HL-60/S4 (cell line): Measurements from ENCODE around the gene PLEKHA6.

ENCODE experiments used
- in situ Hi-C: fragments of 300-500 bp; cut with MboI; formaldehyde crosslinking; loops from 2 replicates; pipeline ENCODE4 v1.14.3; 2022; ENCODE audit warnings: low sequenced_read_pairs

Gene PLEKHA6

DNA sequence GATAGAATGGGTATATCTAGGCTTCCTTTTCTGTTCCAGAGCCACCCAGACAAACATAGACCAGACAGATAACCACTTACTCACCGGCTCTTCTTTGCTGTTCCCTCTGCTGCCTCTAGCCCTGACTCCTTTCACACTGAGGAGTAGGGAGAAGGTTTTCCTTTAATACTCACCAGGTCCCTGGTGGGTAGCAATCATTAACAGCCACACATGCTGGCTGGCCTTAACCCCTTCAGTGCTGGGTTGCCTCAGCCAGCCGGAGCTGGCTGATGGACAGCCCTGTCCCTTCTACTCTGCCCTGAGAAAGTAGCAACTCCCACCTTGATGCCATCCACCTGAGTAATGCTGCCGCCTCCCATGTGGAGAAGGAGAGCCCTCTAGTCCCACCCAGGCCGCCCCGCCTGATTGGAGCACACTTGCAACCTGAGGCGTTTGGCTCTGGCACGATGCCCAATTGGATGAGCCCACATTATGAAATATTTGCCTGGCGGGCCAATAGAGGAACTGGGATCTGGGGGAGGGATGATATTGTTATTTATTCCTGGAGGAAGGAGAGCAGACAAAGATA, 71.6 kb downstream of the PLEKHA6 start:
- in situ Hi-C loops: no loop called here

DNA sequence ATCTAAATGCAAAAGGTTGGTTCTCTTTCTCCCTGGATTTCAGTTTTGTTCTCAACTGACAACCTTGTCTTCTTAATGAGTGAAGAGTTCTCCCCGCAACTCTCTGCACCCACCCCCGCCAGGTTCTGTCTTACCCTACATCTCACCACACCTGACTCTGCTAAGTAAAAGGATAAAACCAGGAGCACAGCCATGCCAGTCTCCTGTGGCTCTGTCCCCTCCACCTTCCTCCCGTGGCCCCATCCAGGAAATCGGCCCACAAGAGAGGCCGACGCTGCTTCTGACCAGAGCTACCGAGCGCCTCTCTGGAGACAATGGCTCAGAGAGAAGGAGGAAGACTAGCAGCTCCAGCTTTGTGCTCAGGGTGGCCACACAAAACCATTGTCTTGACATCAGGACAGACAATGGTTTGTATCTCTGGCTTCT, 72.2 kb downstream of the PLEKHA6 start:
- in situ Hi-C loops: no loop called here

DNA sequence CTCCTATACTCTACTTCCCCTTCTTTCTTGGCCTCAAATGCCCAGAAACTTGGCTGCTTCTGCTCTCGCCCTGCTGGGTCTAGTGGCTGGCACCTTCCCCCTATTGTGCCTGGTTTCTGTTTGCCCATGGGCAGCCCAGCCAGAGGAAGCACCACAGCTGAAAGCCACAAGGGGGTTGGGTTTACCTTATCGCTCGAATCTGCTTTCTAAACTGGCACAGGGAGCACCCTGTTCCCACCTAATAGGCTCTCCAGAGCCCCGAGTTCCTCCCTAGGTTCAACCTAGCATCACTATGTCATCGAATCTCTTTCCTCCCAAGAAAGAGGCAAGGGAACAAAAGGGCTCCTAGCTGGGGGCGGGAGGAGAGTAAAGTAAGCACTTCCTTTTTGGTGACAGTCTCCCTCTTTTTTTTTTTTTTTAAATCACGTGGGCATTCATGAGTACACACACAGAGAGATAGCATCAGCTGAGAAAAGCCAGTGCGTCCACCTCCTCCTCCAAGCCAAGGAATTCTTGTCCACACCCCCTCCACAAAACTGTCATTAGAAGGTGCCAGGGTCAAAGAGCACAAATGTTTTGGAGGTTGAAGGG, 72.8 kb downstream of the PLEKHA6 start:
- in situ Hi-C loops: no loop called here

DNA sequence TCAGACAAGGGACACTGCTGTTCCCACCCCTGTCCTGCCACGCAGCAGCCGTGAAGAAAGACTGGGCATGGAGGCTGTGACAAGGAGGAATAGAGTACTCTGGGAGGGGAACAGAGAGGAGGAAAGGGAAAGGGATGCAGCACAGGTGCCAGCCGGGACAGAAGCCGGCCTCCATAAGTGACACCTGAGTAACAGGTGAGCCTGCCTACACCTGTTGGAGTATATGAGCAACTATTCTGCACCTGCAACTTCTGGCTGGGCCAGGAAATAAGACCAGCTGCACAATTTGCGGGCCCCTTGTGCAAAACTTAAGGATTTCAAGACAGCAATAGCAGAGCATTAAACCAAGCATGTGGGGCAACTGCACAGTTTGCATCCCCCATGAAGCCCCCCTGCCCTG, 73.4 kb downstream of the PLEKHA6 start:
- in situ Hi-C loops: no loop called here

DNA sequence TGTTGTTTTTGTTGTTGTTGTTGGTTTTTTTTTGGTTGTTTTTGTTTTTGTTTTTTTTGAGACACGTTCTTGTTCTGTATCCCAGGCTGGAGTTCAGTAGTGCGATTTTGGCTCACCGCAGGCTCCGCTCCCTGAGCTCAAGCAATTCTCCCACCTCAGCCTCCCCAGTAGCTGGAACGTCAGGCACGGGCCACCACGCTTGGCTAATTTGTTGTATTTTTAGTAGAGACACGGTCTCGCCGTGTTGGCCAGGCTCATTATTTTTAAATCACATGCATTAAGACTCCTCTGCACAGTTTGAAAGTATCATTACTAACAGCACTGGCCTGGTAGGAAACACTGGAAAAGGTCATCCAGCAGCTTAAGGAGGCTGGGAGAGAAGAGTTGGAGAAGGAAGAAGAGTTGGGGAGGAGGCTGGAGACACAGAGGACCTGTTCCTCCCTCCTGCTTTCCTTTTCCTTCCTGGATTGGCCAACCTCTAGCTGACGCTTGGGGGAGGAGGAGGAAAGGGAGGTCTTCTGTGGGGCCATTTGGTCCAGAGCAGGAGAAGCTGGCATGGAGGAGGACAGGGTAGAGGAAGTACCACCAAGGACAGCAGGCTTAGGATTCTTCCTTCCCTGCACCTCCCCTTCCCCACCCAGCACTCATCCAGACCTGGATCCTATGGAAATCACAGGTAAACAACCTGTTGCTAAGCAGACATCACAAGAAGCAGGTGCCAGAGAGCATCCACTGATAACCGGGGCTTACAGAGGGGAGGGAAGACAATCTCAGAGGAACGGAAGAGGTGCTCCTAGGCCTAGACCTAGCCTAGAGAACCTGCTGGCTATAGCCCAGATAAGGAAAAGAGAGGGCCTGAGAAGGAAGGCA, 74.1 kb downstream of the PLEKHA6 start:
- in situ Hi-C loops: no loop called here

DNA sequence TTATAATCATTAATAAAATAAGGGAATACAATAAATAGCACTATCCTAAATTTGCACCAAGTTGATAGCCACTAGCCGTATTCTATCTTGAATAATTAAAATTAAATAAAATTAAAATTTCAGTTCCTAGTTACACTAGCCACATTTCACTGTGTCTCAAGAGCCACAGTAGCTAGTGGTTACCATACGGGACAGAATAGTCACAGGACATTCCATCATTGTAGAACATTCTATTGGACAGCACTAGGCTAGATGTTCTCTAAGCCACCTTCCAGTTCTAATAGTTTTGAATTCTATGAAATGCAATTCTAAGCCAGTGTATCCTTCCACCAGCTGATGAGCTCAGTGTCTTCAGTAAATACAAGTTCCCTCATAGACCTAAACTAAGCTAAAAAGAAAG, 74.8 kb downstream of the PLEKHA6 start:
- in situ Hi-C loops: loop anchor here (5.0 kb wide), 1 partner anchor 1278 kb away; the partner anchor contains the start of gene TMEM183A

DNA sequence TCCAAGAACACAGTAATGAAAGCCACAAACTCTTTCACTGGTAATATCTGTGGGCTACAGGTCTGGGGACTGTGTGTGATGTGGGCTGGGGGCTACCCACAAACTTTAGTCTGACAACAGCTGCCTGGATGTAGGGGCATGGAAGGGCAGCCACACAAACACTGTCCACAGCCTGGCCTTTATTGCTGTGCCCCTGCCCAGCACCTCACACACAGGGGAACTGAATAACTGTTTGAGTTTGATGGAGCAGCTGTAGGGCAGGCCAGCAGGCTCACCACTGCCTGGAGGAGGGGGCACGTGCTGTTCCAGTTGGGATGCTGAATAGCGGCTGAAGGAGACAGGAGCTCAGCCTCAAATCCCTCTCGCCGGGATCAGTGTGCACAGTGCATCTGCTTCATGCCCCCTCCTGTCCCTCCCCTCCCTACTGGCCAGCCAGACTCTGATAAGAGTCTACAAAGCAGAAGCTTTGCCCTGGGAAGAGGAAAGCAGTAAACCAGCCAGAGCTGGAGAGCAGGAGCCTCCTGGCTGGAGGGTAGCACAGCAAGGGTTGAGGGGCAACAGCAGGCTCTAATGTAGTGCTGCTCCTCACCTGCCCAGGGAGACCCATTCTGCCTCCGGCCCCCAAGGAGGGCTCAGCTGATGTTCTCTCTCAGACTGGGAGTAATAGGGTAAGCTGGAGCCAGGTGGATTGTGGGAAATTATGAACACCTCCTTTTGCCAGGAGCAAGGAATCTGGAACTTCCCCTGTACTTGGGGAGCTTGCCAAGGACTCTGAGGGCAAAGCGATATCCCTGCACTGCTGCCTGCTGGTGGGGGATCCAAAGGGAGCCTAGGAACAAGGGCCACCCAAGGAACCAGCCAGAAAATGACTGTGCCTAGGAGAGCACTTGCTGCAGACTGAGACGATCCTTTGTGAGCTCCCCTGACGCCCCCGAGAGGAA, 75.7 kb downstream of the PLEKHA6 start:
- in situ Hi-C loops: loop anchor here (5.0 kb wide), 1 partner anchor 1277 kb away; the partner anchor contains the start of gene TMEM183A

DNA sequence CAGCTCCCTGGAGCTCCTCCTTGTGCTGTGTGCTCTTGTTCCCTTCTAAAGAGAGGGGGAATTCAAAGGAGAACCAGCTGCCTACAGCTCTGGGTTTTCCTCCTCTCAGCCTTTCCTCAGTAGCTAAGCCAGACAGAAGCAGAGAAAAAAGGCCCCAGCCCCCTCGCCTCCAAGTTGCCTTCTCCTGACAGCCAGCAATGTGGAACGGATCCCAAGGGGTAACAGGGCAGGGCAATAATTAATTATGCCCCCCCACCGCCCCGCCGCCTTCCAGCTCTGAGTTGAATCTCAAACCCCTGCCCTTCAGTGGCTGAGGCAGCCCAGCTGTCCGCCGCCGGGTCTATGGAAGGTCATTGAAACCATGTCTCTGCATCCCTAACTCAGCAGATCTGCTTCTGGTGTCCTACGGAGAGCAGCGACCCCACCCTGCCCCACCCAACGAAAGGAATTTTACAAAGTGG, 76.9 kb downstream of the PLEKHA6 start:
- in situ Hi-C loops: loop anchor here (5.0 kb wide), 1 partner anchor 1275 kb away; the partner anchor contains the start of gene TMEM183A

DNA sequence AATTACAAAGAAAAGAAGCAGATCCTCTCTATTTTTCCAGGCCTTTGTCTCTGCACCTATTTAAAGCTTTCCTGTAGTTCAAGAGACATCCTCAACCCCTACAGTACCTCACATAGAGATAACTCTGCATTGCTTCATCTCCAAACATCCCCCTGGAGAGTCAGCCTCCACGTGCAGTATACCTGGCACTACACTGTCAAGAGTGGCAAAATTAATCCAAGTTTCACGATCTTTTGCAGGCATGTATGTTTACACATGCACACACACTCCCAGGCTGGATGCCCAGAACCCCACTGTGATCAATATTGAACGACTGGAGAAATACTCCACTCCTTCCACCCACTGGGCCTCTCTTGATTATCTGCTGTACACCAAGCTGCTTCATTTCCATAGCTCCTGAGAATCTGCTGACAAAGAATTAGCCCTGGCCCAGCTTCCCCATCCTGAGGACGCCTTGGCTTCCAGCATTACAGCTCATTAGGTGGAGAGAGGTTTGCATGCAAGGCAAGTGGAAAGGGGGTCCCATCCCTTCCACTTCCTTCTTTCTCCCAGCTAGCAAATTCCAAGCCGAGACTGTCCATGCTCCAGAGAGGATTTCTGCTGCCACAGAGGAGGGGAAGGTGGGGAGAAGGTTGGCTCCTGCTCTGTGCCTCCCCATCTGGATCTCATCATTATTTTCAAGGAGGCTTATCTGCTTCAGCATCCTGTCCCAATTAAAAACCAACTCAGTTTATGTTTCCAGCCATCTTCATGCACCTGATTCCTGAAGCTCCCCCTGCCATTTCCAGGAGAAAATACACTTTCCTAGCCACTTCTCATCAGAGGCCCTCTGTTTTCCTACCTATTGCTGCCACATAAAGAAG, 79.4 kb downstream of the PLEKHA6 start:
- in situ Hi-C loops: loop anchor here (5.0 kb wide), 1 partner anchor 1273 kb away; the partner anchor contains the start of gene TMEM183A

DNA sequence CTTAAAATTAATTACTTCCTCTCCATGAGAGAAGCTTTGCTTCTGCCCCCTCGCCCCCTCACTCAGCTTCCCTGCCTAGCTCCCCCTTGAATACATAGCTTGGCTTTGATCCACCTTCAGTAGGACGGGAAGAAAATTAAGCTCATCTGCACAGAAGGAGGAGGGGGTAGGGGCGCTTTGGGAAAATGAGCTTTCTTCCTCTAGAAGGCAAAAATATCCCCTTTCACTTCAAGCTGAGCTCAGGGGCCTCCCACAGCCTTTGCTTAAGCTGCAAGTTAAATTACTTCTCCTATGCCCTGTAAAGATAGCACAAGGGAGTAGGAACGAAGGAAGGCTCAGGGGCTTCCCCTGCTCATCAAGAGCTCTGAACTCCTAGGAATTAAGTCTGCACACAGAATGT, 80.8 kb downstream of the PLEKHA6 start:
- in situ Hi-C loops: no loop called here

DNA sequence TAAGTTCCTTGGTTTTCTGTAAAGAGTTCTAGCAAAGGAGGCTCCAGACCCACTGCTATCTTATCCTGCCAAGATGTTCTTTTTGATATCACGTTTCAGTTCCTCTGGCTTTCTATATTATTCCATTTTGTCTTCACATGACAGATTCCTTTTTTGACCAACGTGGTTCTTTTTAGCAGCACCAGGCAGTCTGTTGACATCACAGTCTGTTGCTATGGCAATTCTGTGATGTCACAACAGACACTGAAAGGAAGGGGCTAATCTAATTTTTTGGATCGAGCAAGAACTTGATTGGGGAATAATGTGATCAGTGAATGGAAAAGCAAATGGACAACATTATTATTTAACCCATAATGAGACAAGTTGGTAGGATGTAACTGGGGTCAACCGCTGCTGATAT, 81.5 kb downstream of the PLEKHA6 start:
- in situ Hi-C loops: no loop called here

DNA sequence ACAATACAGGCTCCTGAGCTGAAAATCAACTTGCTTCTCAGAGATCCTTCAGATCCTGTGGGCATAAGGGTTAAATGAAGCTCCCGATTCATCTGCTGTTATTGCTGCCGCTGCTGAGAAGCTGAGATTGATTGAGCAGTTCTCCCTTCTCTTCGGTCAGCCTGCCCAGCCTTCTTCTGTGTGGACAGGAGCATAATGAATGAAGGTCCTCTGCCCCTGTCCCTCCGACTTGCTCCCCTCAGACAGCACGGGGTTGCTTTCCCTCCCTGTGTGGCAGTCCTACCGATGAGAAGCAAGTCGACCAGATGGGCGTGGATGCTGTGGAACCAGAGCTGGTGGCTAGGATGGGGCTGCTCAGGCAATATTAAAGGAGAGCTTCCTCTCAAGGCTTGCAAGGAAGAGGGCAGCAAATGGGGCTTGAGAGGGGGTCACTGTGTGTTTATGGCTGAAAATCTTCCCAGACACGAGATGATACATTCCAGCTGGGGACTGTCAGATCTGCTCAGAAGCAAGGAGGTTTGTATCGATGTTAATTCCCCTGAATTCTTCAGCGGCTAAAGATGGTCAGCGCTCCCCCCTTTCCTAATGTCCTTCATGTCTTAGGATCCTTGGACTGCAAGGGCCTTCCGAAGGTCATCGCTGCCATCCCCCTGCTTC, 82.0 kb downstream of the PLEKHA6 start:
- in situ Hi-C loops: no loop called here

DNA sequence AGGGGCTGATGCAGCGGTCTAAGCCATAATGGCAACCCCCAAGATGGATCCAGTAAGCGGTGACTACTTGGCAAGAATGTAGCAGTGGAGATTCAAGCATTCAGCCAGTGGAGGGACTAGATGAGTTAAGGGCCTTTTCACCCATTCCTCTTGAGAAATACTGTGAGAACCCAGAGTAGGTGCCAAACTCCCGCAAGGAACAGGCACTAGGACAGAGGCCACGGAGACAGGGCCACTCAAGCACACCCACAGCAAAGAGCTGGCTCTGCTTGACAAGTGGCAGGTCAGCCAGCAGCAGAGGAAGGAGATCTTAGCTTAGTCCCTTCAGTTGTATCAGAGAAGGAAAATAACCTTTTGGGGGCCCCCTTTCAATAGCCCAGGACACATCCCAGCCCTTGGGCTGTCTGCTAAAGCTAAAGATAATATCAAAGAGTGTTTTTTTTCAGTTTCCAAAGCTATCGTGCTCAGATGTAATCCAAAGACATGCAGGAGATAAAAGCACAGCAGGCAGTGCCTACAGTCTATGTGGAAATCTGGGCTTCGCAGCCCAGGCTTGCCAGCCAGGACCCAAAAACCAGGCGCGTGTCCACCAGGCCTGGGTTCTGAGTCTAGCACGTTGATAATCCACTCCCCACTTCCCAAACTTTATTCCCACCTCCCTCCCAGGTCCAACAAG, 83.9 kb downstream of the PLEKHA6 start:
- in situ Hi-C loops: no loop called here

DNA sequence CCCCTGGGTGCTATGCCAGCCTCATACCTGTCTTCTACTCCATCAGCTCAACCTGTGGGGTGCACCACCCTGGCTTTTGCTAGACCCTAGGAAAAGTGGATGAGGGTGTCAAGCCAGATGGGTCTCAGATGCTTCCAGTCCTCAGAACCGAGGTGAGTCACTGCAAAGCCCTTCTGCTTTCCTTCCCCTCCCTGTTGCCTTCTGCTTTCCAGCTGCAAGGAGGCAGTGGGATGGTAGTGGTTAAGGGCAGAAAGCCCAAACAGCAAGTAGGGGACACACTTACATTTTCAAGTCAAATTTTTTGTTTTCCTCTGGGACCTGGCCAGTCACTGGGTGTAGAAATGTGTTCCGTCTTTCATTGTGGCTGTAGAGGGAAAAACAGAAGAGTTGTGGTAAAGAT, 85.3 kb downstream of the PLEKHA6 start:
- in situ Hi-C loops: no loop called here

DNA sequence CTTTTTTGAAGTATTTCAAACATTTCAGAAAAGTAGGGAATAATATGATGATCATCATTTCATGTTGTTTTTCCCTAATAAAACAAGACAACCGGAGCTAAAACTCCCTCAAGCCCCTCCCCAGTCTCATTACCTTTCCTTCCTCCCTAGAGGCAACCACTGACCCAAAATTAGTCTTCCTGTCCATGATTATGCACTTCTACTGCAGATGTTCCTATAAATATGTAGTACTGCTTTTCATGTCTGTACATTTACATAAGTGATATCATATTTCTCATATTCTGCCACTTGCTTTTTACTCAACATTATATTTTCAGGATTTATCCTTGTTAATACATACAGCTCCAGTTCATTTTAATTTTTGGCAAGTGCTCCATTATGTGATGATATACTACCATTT, 87.2 kb downstream of the PLEKHA6 start:
- in situ Hi-C loops: no loop called here

DNA sequence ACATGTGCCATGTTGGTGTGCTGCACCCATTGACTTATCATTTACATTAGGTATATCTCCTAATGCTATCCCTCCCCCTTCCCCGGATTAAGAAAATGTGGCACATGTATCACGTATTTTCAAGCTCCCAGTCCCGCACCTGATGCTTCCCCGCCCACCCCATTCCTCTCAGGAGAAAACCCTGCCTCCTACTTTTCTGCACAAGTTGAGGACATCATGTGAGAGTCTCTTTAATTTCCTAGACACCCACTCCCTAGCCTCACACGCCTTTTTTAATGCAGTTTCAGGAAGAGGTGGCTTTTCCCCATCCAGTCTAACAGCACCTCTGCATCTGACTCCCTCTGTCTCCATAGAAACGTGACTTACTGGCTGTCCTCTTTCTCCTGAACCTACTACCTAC, 87.8 kb downstream of the PLEKHA6 start:
- in situ Hi-C loops: no loop called here

DNA sequence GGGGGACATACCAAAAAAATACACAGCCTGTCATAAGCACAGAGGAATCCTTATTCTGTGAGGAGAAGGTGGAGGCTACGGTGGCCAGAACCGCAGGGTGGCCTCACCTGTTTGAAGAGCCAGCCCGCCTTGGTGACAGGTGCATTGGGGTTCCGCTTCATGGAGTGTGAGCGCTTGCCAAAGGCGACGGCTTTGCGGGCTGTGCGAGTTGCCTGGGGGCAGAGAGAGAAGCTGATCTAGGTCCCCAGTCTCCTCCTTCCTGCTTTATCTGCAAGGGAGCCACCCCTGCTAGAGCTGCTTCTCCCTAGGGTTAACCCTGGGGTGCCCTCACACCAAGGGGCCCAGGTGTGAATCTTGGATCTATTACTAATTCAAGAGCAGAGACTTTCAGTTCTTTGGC, 91.6 kb downstream of the PLEKHA6 start:
- in situ Hi-C loops: no loop called here

DNA sequence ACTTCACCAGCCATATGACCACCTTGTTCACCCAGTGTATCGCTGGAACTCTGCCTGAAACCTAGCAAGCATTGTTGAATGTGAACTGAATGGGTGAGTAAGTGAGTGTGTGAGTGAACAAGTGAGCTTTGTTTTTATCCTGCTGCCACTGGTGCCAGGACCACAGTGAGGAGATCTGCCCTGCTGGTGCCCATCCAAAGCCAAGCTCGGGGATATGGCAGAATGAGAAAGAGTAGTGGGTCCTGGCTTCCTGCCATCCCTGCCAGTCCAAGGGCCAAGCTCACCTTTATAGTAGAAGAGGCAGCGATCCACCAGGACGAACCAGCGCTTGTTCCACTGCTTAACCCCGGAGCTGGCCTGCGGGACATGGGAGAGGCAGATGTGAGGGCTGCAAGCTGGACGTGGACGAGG, 92.5 kb downstream of the PLEKHA6 start:
- in situ Hi-C loops: no loop called here
